Kidney (tissue), 14 donors: ENCODE results near the gene ZDHHC13. TPM values are rescaled to one million over a fixed set of nuclear protein-coding genes. Genes with fewer than 3 reads are reported as not detected.

Experiments used
- DNase-seq, 5 donors: peaks; one replicate each; pipeline ENCODE4 v3.0.0-alpha.2; 2013 to 2020
- FAIRE-seq: peaks from 2 replicates; lab custom pipeline; 2012; peaks lifted over from hg19 to GRCh38; lab: Jason Lieb, UNC
- H3K27ac ChIP-seq, 2 donors: one replicate each; pipeline ENCODE4 v1.7.0; 2013; ENCODE audit warnings: low read depth in 2 of 2, low read length in 2 of 2, inconsistent platforms in 1 of 2
- H3K27me3 ChIP-seq: one replicate; pipeline ENCODE4 v1.7.1; 2013; ENCODE audit warnings: low read length, inconsistent platforms; ENCODE audit not compliant: control insufficient read depth, insufficient read depth
- H3K36me3 ChIP-seq, 3 donors: one replicate each; pipeline versions ENCODE4 v1.7.0 to v1.7.1; 2013; ENCODE audit warnings: low read length in 3 of 3, control low read depth in 1 of 3, inconsistent platforms in 1 of 3; ENCODE audit not compliant: insufficient read depth in 3 of 3, control insufficient read depth in 2 of 3
- H3K4me1 ChIP-seq, 3 donors: one replicate each; pipeline versions ENCODE4 v1.7.0 to v1.7.1; 2013; ENCODE audit warnings: low read length in 3 of 3, inconsistent platforms in 1 of 3, low read depth in 1 of 3; ENCODE audit not compliant: control insufficient read depth in 2 of 3, insufficient read depth in 2 of 3
- H3K4me3 ChIP-seq, 3 donors: one replicate each; pipeline versions ENCODE4 v1.7.0 to v1.8.1; 2013; ENCODE audit warnings: low read length in 3 of 3, control low read depth in 1 of 3, inconsistent platforms in 1 of 3
- H3K9ac ChIP-seq, 3 donors: one replicate each; pipeline versions ENCODE4 v1.7.0 to v1.7.1; 2013; ENCODE audit warnings: low read length in 3 of 3, control low read depth in 1 of 3, inconsistent platforms in 1 of 3
- H3K9me3 ChIP-seq, 3 donors: one replicate each; pipeline versions ENCODE4 v1.7.0 to v1.7.1; 2013; ENCODE audit warnings: low read length in 3 of 3, control low read depth in 1 of 3, inconsistent platforms in 1 of 3; ENCODE audit not compliant: control insufficient read depth in 2 of 3, insufficient read depth in 1 of 3
- CTCF ChIP-seq: IDR thresholded peaks from 3 replicates; pipeline ENCODE4 v1.5.1; 2012; ENCODE audit warnings: mild to moderate bottlenecking, moderate library complexity, borderline replicate concordance; ENCODE audit not compliant: insufficient read depth; ENCODE audit errors: extremely low read depth
- intact Hi-C: fragments of 100-400 bp; cut with DNase I; formaldehyde crosslinking; loops from one replicate; pipeline ENCODE4 v1.11.1; 2022
- polyA plus RNA-seq: library from polyadenylated mRNA; stranded (reverse); fragments of 350-450 nt; fragmentation: Illumina TruSeq; extraction: RNeasy Lipid Tissue Mini Kit (QIAGEN cat#74804); gene quantifications from one replicate; pipeline ENCODE4 v1.2.3, GENCODE V29; 2014; ENCODE audit warnings: low read depth, low replicate concordance; ENCODE audit not compliant: insufficient read depth
- total RNA-seq: library from RNA; stranded (reverse); fragmentation: NEBNext Ultra II Directional; extraction: Animal tissue kit (Norgen Biotek cat#: 25700); gene quantifications from one replicate; pipeline ENCODE4 v1.2.1, GENCODE V29; 2021
- donor health status: control.
- donor health status: control.
- donor health status: control.
- donor health status: control.
- donor health status: control.
- donor health status: DM: yes; HTN: yes; CAD: no.
- donor health status: Normal renal cell carcinoma (clear cell type).

ZDHHC13 gene
- total and polyA plus RNA-seq, 2 donors from 2014 or later, result 13.1 to 18.9 TPM

GRCh38 chr11:19193916-19194315, 76.9 kb downstream of the ZDHHC13 start:
- Histone ChIP-seq H3K9ac (no peak overlapping the region), H3K27ac (no peak overlapping the region), H3K4me3 (no peak overlapping the region), H3K27me3 (no peaks in the 10 kb centered on the region), H3K4me1 (no peaks in the 10 kb centered on the region), H3K9me3 (no peaks in the 10 kb centered on the region), H3K36me3 (no peaks in the 10 kb centered on the region)
- DNase-seq (peak in 2 of 5 donors; percentile 13 to 31), FAIRE-seq (no peak)
- TF ChIP-seq CTCF, result no peak
- intact Hi-C loops, result no loop called here

GRCh38 chr11:19194620-19195308, 77.8 kb downstream of the ZDHHC13 start:
- intact Hi-C loops, result no loop called here
- DNase-seq, result no peak
- no peak overlapping the region for H3K27ac ChIP-seq
- H3K36me3 ChIP-seq, result no peaks in the 10 kb centered on the region
- H3K27me3 ChIP-seq, result no peaks in the 10 kb centered on the region
- no peaks in the 10 kb centered on the region for H3K4me1 ChIP-seq
- H3K9ac ChIP-seq, result no peak overlapping the region
- no peaks in the 10 kb centered on the region for H3K9me3 ChIP-seq
- no peak overlapping the region for H3K4me3 ChIP-seq
- no peak for TF ChIP-seq CTCF
- FAIRE-seq, result no peak

DNA sequence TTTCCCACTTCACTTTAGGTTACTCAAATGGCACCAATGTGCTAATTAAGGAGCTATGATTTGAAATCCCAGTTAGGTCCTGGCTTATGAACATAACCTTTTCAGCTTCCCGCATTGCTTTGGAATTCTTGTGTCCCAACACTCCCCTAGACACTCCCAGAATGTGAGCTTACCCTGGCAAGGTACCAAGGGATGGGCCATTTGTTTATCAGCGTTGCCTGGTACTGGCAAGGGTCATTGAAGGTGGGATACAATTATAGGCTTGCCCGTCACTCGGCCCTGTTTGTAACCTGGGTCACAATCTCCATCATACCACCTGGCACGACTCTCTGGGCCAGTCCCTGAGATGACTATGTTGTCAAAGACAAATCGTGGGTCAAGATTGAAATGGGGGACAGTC, 79.5 kb downstream of the ZDHHC13 start:
- FAIRE-seq (no peak), DNase-seq (no peak)
- H3K27me3 ChIP-seq, result no peaks in the 10 kb centered on the region
- no peak for TF ChIP-seq CTCF
- H3K9ac ChIP-seq, result no peak overlapping the region
- H3K27ac ChIP-seq, result no peak overlapping the region
- no peaks in the 10 kb centered on the region for H3K36me3 ChIP-seq
- H3K4me1 ChIP-seq, result no peaks in the 10 kb centered on the region
- no peak overlapping the region for H3K4me3 ChIP-seq
- intact Hi-C loops, result no loop called here
- H3K9me3 ChIP-seq, result no peaks in the 10 kb centered on the region

DNA sequence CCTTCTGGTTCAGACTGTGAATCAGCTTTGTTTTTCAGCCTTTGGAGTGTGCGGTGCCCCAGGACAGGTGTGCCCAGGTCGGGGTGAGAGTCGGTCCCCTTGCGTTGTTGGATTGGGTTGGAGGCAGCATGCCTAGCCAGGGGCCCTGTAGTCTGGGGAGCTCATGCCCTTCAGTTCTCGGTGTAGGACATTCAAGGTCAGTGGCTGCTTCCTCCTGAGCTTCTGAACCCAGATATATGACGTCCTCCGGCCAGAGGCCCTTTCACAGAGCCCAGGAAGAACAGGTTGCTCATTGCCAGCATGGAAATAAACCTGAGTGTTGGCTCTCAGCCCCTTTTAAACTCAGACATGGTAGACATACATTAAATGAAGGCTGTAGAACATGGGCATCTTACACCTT, 82.1 kb downstream of the ZDHHC13 start:
- no peak overlapping the region for H3K4me3 ChIP-seq
- H3K9me3 ChIP-seq, result no peaks in the 10 kb centered on the region
- FAIRE-seq (no peak), DNase-seq (no peak)
- H3K27me3 ChIP-seq, result no peaks in the 10 kb centered on the region
- H3K27ac ChIP-seq, result no peak overlapping the region
- H3K9ac ChIP-seq, result no peak overlapping the region
- H3K4me1 ChIP-seq, result no peaks in the 10 kb centered on the region
- intact Hi-C loops, result no loop called here
- no peak for TF ChIP-seq CTCF
- no peaks in the 10 kb centered on the region for H3K36me3 ChIP-seq
